K562 (cell line): ENCODE measurements around the gene RAB3IP. TPM values are rescaled to one million over a fixed set of nuclear protein-coding genes. Genes with fewer than 3 reads are reported as not detected.

Experiments
- ATF1 ChIP-seq, 2 experiments: fragments of 450-650 bp in 1 of 2; IDR thresholded peaks; 2 replicates each; pipeline ENCODE4 v1.6.1; 2016; ENCODE audit warnings: missing compliant biosample characterization in 1 of 2, missing genetic modification characterization in 1 of 2
- CEBPB ChIP-seq: fragments of 450-650 bp; IDR thresholded peaks from 2 replicates; pipeline ENCODE4 v1.6.1; 2016; ENCODE audit warnings: missing genetic modification characterization, missing compliant biosample characterization
- CREM ChIP-seq: IDR thresholded peaks from 2 replicates; pipeline ENCODE4 v1.6.1; 2014; ENCODE audit warnings: antibody characterized with exemption, low read depth
- DACH1 ChIP-seq: fragments of 450-650 bp; IDR thresholded peaks from 2 replicates; pipeline ENCODE4 v1.6.1; 2018; ENCODE audit not compliant: partially characterized antibody
- DPF2 ChIP-seq: fragments of 450-650 bp; IDR thresholded peaks from 2 replicates; pipeline ENCODE4 v1.6.1; 2016
- EGR1 ChIP-seq: fragments of 450-650 bp; conservative IDR thresholded peaks from 2 replicates; pipeline ENCODE4 v1.6.1; 2017; ENCODE audit warnings: mild to moderate bottlenecking
- ETV1 ChIP-seq: fragments of 450-650 bp; conservative IDR thresholded peaks from 2 replicates; pipeline ENCODE4 v1.6.1; 2016; ENCODE audit warnings: missing genetic modification characterization, control low read depth, low read depth, missing compliant biosample characterization
- ETV5 ChIP-seq: sonication (generic); formaldehyde crosslinking; IDR thresholded peaks from 2 replicates; pipeline ENCODE4 v1.4.0; 2020; ENCODE audit warnings: low read depth, mild to moderate bottlenecking, missing genetic modification reagents
- KDM5B ChIP-seq: fragments of 200-600 bp; sonication (generic); IDR thresholded peaks from 2 replicates; pipeline ENCODE4 v1.6.1; 2012; ENCODE audit warnings: low read depth, mild to moderate bottlenecking, moderate library complexity, low read length, control low read depth, inconsistent platforms; ENCODE audit not compliant: insufficient replicate concordance
- RBFOX2 ChIP-seq: fragments of 200-400 bp; formaldehyde crosslinking; IDR thresholded peaks from 2 replicates; pipeline ENCODE4 v1.6.1; 2017; ENCODE audit warnings: low read depth, mild to moderate bottlenecking, low read length, moderate library complexity
- SAP30 ChIP-seq: fragments of 200-600 bp; sonication (generic); IDR thresholded peaks from 2 replicates; pipeline ENCODE4 v1.6.1; 2012; ENCODE audit warnings: borderline replicate concordance, low read depth, mild to moderate bottlenecking, moderate library complexity, low read length, control low read depth, inconsistent platforms; ENCODE audit not compliant: insufficient read depth, poor library complexity, severe bottlenecking
- SMARCA4 ChIP-seq: fragments of 450-650 bp; IDR thresholded peaks from 2 replicates; pipeline ENCODE4 v1.6.1; 2016
- SPI1 ChIP-seq: IDR thresholded peaks from 2 replicates; pipeline ENCODE4 v1.6.1; 2011; ENCODE audit warnings: low read depth, low read length, control low read depth, borderline replicate concordance
- ZC3H11A ChIP-seq: IDR thresholded peaks from 2 replicates; pipeline ENCODE4 v1.6.1; 2012; ENCODE audit warnings: low read depth, low read length, improper control_type of control experiment
- polyA plus RNA-seq, 8 experiments: library from polyadenylated mRNA; depleted of rRNA in 4 of 8; stranded (reverse) in 5 of 8; unstranded in 3 of 8; fragments of >200 nt; fragmentation: Nextera tagmentation in 2 of 8; fragmentation: Illumina TruSeq in 1 of 8; extraction: Ambion mirVana in 2 of 8; extraction: Trizol in 1 of 8; gene quantifications; 2 replicates each; pipeline versions ENCODE4 v1.2.1 to v1.2.3, GENCODE V29; 2011 to 2014; ENCODE audit warnings: inconsistent platforms in 1 of 8, missing spikeins in 1 of 8
- total RNA-seq, 7 experiments: library from RNA; depleted of rRNA in 6 of 7; stranded (reverse); fragments of >200 nt in 6 of 7; fragmentation: Illumina TruSeq in 2 of 7; extraction: Trizol in 2 of 7; gene quantifications; 2 replicates each; pipeline versions ENCODE4 v1.2.1 to v1.2.3, GENCODE V29; 2011 to 2021; ENCODE audit warnings: low replicate concordance in 1 of 7
- TF ChIP-seq, protein P1 (sequence below): fragments of 250-450 bp; sonication (Bioruptor Pico); IDR thresholded peaks from 2 replicates; pipeline ENCODE4 v1.4.0; 2020; ENCODE audit warnings: borderline replicate concordance
- TF ChIP-seq, protein P2 (sequence below), 2 experiments: fragments of 450-650 bp in 1 of 2; sonication (generic) in 1 of 2; formaldehyde crosslinking; conservative IDR thresholded peaks; 2 replicates each; pipeline versions ENCODE4 v1.4.0 to v1.8.1; 2020 to 2022; ENCODE audit warnings: mild to moderate bottlenecking in 1 of 2, missing genetic modification reagents in 1 of 2
- TF ChIP-seq, protein P3 (sequence below): sonication (generic); IDR thresholded peaks from 2 replicates; pipeline ENCODE4 v1.6.1; 2016
- TF ChIP-seq, protein P4 (sequence below): fragments of 150-350 bp; IDR thresholded peaks from 2 replicates; pipeline ENCODE4 v1.6.1; 2014; ENCODE audit warnings: low read depth, mild to moderate bottlenecking, low read length, borderline replicate concordance

Gene RAB3IP
- total and polyA plus RNA-seq, 9 of the 15 experiments (the other 6 are each of a cell fraction or from before 2014, with no cell fraction given): 5.6 to 25.5 (median 11.3) TPM

DNA sequence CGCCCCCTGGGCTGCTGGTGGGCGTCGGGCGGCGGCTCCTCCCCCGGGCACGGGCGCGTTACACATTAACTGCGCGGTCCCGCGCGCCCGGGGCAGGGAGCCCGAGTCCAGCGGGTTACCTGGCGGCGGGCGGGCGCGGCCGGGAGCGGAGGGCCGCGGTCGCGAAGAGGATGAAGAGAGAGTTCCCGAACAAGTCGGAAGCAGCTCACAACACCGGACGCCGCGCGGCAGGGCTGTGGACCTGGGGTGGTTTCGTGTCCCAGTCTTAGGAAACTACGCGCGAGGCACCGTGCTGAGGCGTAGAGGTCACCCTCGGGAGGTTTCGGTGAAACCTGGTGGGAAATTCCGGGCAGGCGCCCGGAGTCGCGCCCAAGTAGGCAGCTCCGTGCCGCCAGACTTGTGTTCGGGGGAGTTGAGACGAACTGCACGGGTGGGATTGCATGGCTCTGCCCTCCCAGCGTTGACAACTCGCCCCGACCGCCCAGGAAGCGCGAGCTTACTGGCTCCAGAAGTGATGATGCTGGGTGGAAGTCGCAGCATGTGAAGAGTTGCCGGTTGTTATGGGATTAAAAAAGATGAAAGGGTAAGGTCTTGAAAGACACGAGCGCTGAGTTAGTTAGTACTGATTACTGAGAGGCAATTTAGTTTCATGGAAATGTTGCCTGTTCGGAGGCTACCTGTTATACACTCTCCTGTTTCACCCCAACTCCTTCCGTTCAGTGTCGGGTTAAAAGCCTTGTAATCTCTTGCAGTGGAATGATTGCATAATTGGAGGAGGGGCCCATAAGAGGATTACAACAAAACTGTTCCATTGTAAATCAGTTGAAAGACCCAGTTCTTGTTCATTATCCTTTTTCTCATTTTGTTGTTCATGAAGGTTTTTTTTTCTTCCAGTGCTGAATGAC is 879 bp downstream of the RAB3IP start (continued):
- no peak for TF ChIP-seq ATF1 (CRISPR knock-in tag; IDR thresholded peaks at IDR 0.05)
- 0 out of 2 replicates have a peak, but pooled peaks have one; percentile 22 for TF ChIP-seq ATF1 (tag; IDR thresholded peaks at IDR 0.05)
- TF ChIP-seq SPI1: no peak
- TF ChIP-seq, protein P1, sequence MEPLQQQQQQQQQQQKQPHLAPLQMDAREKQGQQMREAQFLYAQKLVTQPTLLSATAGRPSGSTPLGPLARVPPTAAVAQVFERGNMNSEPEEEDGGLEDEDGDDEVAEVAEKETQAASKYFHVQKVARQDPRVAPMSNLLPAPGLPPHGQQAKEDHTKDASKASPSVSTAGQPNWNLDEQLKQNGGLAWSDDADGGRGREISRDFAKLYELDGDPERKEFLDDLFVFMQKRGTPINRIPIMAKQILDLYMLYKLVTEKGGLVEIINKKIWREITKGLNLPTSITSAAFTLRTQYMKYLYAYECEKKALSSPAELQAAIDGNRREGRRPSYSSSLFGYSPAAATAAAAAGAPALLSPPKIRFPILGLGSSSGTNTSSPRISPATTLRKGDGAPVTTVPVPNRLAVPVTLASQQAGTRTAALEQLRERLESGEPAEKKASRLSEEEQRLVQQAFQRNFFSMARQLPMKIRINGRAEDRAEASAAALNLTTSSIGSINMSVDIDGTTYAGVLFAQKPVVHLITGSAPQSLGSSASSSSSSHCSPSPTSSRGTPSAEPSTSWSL (CRISPR knock-in tag): 0 out of 2 replicates have a peak, but pooled peaks have one; percentile 36
- 0 out of 2 replicates have a peak, but pooled peaks have one; percentile 16 for TF ChIP-seq ETV5 (CRISPR knock-in tag)
- TF ChIP-seq KDM5B: peak; percentile 9
- peak; percentile 48 for TF ChIP-seq RBFOX2
- 0 out of 2 replicates have a peak, but pooled peaks have one; percentile 13 for TF ChIP-seq SMARCA4
- no peak for TF ChIP-seq ZC3H11A
- no peak for TF ChIP-seq EGR1
- peak; percentile 98 for TF ChIP-seq CEBPB
- TF ChIP-seq DACH1: no peak
- TF ChIP-seq, protein P2, sequence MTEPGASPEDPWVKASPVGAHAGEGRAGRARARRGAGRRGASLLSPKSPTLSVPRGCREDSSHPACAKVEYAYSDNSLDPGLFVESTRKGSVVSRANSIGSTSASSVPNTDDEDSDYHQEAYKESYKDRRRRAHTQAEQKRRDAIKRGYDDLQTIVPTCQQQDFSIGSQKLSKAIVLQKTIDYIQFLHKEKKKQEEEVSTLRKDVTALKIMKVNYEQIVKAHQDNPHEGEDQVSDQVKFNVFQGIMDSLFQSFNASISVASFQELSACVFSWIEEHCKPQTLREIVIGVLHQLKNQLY (CRISPR knock-in tag; conservative IDR thresholded peaks at IDR 0.05): no peak
- TF ChIP-seq CREM: no peak
- TF ChIP-seq SAP30: peak; percentile 62
- TF ChIP-seq ETV1 (tag): peak; percentile 62
- peak; percentile 38; the same call in 1 of the 2 replicates for TF ChIP-seq DPF2
- TF ChIP-seq, protein P3, sequence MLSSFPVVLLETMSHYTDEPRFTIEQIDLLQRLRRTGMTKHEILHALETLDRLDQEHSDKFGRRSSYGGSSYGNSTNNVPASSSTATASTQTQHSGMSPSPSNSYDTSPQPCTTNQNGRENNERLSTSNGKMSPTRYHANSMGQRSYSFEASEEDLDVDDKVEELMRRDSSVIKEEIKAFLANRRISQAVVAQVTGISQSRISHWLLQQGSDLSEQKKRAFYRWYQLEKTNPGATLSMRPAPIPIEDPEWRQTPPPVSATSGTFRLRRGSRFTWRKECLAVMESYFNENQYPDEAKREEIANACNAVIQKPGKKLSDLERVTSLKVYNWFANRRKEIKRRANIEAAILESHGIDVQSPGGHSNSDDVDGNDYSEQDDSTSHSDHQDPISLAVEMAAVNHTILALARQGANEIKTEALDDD: 0 out of 2 replicates have a peak, but pooled peaks have one; percentile 37
- TF ChIP-seq, protein P4, sequence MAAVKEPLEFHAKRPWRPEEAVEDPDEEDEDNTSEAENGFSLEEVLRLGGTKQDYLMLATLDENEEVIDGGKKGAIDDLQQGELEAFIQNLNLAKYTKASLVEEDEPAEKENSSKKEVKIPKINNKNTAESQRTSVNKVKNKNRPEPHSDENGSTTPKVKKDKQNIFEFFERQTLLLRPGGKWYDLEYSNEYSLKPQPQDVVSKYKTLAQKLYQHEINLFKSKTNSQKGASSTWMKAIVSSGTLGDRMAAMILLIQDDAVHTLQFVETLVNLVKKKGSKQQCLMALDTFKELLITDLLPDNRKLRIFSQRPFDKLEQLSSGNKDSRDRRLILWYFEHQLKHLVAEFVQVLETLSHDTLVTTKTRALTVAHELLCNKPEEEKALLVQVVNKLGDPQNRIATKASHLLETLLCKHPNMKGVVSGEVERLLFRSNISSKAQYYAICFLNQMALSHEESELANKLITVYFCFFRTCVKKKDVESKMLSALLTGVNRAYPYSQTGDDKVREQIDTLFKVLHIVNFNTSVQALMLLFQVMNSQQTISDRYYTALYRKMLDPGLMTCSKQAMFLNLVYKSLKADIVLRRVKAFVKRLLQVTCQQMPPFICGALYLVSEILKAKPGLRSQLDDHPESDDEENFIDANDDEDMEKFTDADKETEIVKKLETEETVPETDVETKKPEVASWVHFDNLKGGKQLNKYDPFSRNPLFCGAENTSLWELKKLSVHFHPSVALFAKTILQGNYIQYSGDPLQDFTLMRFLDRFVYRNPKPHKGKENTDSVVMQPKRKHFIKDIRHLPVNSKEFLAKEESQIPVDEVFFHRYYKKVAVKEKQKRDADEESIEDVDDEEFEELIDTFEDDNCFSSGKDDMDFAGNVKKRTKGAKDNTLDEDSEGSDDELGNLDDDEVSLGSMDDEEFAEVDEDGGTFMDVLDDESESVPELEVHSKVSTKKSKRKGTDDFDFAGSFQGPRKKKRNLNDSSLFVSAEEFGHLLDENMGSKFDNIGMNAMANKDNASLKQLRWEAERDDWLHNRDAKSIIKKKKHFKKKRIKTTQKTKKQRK: no peak
